Spleen (tissue), 11 donors: ENCODE measurements around the gene ACYP1. TPM values are rescaled to one million over a fixed set of nuclear protein-coding genes. Genes with fewer than 3 reads are reported as not detected.

Experiments used
- DNase-seq: peaks from one replicate; pipeline ENCODE4 v3.0.0-alpha.2; 2020
- H3K27ac ChIP-seq, 8 donors: fragments of 200-600 bp; sonication (generic) in 7 of 8; 1 replicate in 4 of 8; 2 replicates in 4 of 8; pipeline versions ENCODE4 v1.5.0 to v1.8.0; 2016 to 2021; ENCODE audit warnings: inconsistent platforms in 4 of 8, mild to moderate bottlenecking in 4 of 8, moderate library complexity in 1 of 8
- H3K27me3 ChIP-seq, 7 donors: fragments of 200-600 bp; sonication (generic) in 6 of 7; replicated peaks in 1 of 7; 1 replicate in 4 of 7; 2 replicates in 3 of 7; pipeline versions ENCODE4 v1.5.0 to v1.8.0; 2016 to 2021; ENCODE audit warnings: inconsistent platforms in 3 of 7, mild to moderate bottlenecking in 1 of 7
- H3K36me3 ChIP-seq, 6 donors: fragments of 200-600 bp; sonication (generic) in 5 of 6; 1 replicate in 4 of 6; 2 replicates in 2 of 6; pipeline versions ENCODE4 v1.5.0 to v1.8.0; 2016 to 2021; ENCODE audit warnings: inconsistent platforms in 2 of 6
- H3K4me1 ChIP-seq, 6 donors: fragments of 200-600 bp; sonication (generic) in 5 of 6; 1 replicate in 3 of 6; 2 replicates in 3 of 6; pipeline versions ENCODE4 v1.5.0 to v1.8.0; 2016 to 2021; ENCODE audit warnings: inconsistent platforms in 3 of 6
- H3K4me3 ChIP-seq, 8 donors: fragments of 200-600 bp; sonication (generic) in 7 of 8; 1 replicate in 4 of 8; 2 replicates in 4 of 8; pipeline versions ENCODE4 v1.5.0 to v1.8.0; 2016 to 2021; ENCODE audit warnings: inconsistent platforms in 4 of 8, mild to moderate bottlenecking in 4 of 8, moderate library complexity in 2 of 8
- H3K9me3 ChIP-seq, 8 donors: fragments of 200-600 bp; sonication (generic) in 7 of 8; 1 replicate in 4 of 8; 2 replicates in 4 of 8; pipeline versions ENCODE4 v1.5.0 to v1.8.0; 2016 to 2021; ENCODE audit warnings: inconsistent platforms in 4 of 8
- POLR2A ChIP-seq, 3 donors: fragments of 450-650 bp; IDR thresholded peaks; one replicate each; pipeline ENCODE4 v1.5.1; 2017; ENCODE audit warnings: antibody characterized with exemption in 3 of 3, mild to moderate bottlenecking in 1 of 3
- POLR2AphosphoS5 ChIP-seq, 3 donors: sonication (generic); formaldehyde crosslinking; IDR thresholded peaks; one replicate each; pipeline ENCODE4 v1.5.1; 2017; ENCODE audit warnings: antibody characterized with exemption in 3 of 3
- WGBS, 5 donors: extraction: QIAGEN DNeasy Blood & Tissue Kit in 3 of 5; methylation state at CpG; one replicate each; pipeline versions ENCODE4 v1.1.5 to v1.1.7; 2013 to 2018; 5-methylcytosine and 5-hydroxymethylcytosine counted together
- intact Hi-C: fragments of 100-400 bp; cut with DNase I; formaldehyde crosslinking; loops from one replicate; pipeline ENCODE4 v1.15.0; 2023; ENCODE audit warnings: low total_unique reads
- polyA plus RNA-seq, 3 donors: library from polyadenylated mRNA; stranded (reverse); fragments of 200-250 nt; gene quantifications; one replicate each; pipeline ENCODE4 v1.2.1, GENCODE V29; 2013
- total RNA-seq, 7 donors: library from RNA; depleted of rRNA in 3 of 7; stranded (reverse); fragments of >200 nt in 3 of 7; fragmentation: NEBNext Ultra II Directional in 4 of 7; extraction: Animal tissue kit (Norgen Biotek cat#: 25700) in 4 of 7; gene quantifications; one replicate each; pipeline versions ENCODE4 v1.1.0 to v1.2.1, GENCODE V29; 2016 to 2021
- TF ChIP-seq, protein P1 (sequence below), 11 experiments: fragments of 200-600 bp in 7 of 11; fragments of 450-650 bp in 4 of 11; sonication (generic) in 4 of 11; IDR thresholded peaks in 8 of 11; conservative IDR thresholded peaks in 3 of 11; 1 replicate in 7 of 11; 2 replicates in 4 of 11; pipeline versions ENCODE4 v1.4.0 to v1.8.0; 2016 to 2021; ENCODE audit warnings: antibody characterized with exemption in 11 of 11, inconsistent platforms in 4 of 11, mild to moderate bottlenecking in 1 of 11
- donor health status: healthy with polysubstance abuse.
- donor health status: DM: no; HTN: no; CAD: no; lungs with moderate emphysema.
- donor health status: DM: no; HTN: no; CAD: no.
- donor health status: Bipolar disorder and iron deficiency.
- donor health status: healthy.
- donor health status: DM: no; HTN: no; CAD: no.
- donor health status: DM: yes; HTN: yes; CAD: no.

The ACYP1 gene
- total and polyA plus RNA-seq, 10 donors = 6.8 to 27.7 (median 20.2) TPM

DNA sequence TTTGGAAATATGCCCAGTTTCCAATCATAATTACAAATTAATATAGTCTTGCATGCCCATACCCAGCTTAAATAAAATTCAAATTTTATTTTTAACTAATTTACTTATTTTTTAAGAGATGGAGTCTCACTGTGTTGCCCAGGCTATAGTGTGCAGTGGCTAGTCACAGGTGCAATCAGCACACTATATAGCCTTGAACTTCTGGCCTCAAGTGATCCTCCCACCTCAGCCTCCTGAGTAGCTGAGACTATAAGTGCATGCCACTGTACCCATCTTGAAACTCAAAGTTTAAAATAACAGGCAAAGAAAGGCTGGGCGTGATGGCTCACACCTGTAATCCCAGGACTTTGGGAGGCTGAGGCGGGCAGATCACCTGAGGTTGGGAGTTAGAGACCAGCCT lies 22.9 kb downstream of the ACYP1 start:
- H3K36me3 ChIP-seq = peaks cover 0 to 54% (median 10%) of the 10 kb centered on the region in 6 donors
- H3K4me1 ChIP-seq = peaks cover 0 to 44% (median 16%) of the 10 kb centered on the region in 6 donors
- H3K27ac ChIP-seq = no peak overlapping the region
- TF ChIP-seq, protein P1, sequence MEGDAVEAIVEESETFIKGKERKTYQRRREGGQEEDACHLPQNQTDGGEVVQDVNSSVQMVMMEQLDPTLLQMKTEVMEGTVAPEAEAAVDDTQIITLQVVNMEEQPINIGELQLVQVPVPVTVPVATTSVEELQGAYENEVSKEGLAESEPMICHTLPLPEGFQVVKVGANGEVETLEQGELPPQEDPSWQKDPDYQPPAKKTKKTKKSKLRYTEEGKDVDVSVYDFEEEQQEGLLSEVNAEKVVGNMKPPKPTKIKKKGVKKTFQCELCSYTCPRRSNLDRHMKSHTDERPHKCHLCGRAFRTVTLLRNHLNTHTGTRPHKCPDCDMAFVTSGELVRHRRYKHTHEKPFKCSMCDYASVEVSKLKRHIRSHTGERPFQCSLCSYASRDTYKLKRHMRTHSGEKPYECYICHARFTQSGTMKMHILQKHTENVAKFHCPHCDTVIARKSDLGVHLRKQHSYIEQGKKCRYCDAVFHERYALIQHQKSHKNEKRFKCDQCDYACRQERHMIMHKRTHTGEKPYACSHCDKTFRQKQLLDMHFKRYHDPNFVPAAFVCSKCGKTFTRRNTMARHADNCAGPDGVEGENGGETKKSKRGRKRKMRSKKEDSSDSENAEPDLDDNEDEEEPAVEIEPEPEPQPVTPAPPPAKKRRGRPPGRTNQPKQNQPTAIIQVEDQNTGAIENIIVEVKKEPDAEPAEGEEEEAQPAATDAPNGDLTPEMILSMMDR (IDR thresholded peaks at IDR 0.05 in 8 of 11, conservative IDR thresholded peaks at IDR 0.05 in 3 of 11) = no peak
- no peak for DNase-seq
- WGBS, 5 donors = 97 to 100% (median 98%) methylated on average over 2 of the region's 2 CpGs
- no peaks in the 10 kb centered on the region for H3K9me3 ChIP-seq
- H3K27me3 ChIP-seq = no peaks in the 10 kb centered on the region
- intact Hi-C loops = no loop called here
- no peak overlapping the region for H3K4me3 ChIP-seq

DNA sequence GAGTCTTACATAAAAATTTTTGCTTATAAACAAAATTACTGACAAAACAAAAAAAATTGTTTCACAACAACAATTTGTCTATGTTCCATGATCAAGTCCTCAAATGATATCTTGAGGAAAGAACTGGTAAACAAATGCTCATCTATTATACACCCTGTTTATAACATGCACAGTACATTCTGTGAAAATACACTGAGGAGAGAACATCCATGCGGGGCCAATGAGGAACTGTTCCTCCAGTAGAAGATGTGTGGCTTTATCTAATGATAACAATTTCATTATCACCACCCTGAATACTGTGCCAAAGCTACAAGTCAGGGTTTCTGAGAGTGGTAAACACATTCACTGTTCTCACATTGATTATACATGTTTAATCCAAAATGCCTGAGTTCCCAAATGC lies 23.3 kb downstream of the ACYP1 start:
- Histone ChIP-seq H3K4me1 (peaks cover 0 to 41% (median 16%) of the 10 kb centered on the region in 6 donors), H3K27ac (no peak overlapping the region)

DNA sequence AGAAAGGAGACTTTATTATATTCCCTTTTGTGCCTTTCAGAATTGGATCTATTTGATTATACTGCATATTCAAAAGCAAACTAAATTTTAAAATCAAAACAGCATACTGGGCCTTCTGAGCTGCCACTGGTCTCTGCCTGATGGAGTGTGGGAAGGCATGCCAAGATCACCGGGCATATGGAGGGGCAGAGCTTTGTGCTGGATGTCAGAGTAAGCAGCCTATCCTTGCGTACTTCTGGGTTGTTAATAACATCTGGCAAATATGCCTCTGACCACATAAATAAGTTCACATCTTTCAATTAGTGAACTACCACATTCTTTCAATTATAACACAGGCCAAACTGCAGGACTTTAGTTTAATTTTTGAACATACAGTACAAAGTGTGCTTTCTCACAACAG lies 30.9 kb downstream of the ACYP1 start:
- H3K36me3 ChIP-seq = peaks cover 0 to 98% (median 44%) of the 10 kb centered on the region in 6 donors
- H3K4me1 ChIP-seq = peaks cover 0 to 3% (median 0%) of the 10 kb centered on the region in 6 donors
- H3K27me3 ChIP-seq = no peaks in the 10 kb centered on the region
- H3K9me3 ChIP-seq = no peaks in the 10 kb centered on the region
- no peak overlapping the region for H3K4me3 ChIP-seq
- intact Hi-C loops = no loop called here
- no peak overlapping the region for H3K27ac ChIP-seq
- TF ChIP-seq POLR2AphosphoS5 (IDR thresholded peaks at IDR 0.05) (no peak), POLR2A (IDR thresholded peaks at IDR 0.05) (no peak)
- TF ChIP-seq, protein P1 (IDR thresholded peaks at IDR 0.05 in 8 of 11, conservative IDR thresholded peaks at IDR 0.05 in 3 of 11) = no peak
- 94 to 100% (median 98%) methylated on average over 2 of the region's 2 CpGs for WGBS, 5 donors
- DNase-seq = no peak

More for the DNA sequence above, 23.3 kb downstream of the ACYP1 start:
- H3K4me3 ChIP-seq = no peak overlapping the region
- TF ChIP-seq POLR2AphosphoS5 (IDR thresholded peaks at IDR 0.05) (no peak), POLR2A (IDR thresholded peaks at IDR 0.05) (no peak)
- TF ChIP-seq, protein P1 (IDR thresholded peaks at IDR 0.05 in 8 of 11, conservative IDR thresholded peaks at IDR 0.05 in 3 of 11) = no peak
- H3K27me3 ChIP-seq = no peaks in the 10 kb centered on the region
- no peaks in the 10 kb centered on the region for H3K9me3 ChIP-seq
- WGBS, 5 donors = 87 to 98% (median 91%) methylated on average over 1 of the region's 1 CpG
- DNase-seq = no peak
- peaks cover 0 to 58% (median 11%) of the 10 kb centered on the region in 6 donors for H3K36me3 ChIP-seq
- intact Hi-C loops = no loop called here

DNA sequence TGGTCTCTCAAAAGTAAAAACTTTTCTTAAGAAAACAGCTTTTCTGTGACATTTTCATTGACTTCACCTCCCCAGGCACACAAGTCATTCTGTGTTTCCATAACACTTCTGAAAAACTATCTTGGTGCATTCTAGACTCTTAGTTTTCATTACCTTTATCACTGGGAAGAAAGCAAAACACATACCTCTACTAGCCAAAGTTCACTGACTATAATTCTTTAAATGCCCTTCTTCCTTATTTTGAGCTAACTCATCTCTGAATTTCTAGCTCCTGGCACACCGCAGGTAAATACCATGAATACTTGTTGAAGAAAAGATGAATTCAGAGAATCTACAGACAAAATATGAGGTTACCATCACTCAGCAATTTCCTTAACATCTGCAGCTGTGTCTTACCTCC lies 33.7 kb downstream of the ACYP1 start:
- no peak for DNase-seq
- Histone ChIP-seq H3K36me3 (peaks cover 0 to 91% (median 47%) of the 10 kb centered on the region in 6 donors), H3K9me3 (no peaks in the 10 kb centered on the region), H3K4me1 (peaks cover 0 to 7% (median 0%) of the 10 kb centered on the region in 6 donors), H3K4me3 (no peak overlapping the region), H3K27me3 (no peaks in the 10 kb centered on the region), H3K27ac (no peak overlapping the region)
- intact Hi-C loops = no loop called here
- no peak for TF ChIP-seq POLR2AphosphoS5 (IDR thresholded peaks at IDR 0.05)
- 0 to 4% (median 0%) methylated on average over 1 of the region's 1 CpG for WGBS, 5 donors

DNA sequence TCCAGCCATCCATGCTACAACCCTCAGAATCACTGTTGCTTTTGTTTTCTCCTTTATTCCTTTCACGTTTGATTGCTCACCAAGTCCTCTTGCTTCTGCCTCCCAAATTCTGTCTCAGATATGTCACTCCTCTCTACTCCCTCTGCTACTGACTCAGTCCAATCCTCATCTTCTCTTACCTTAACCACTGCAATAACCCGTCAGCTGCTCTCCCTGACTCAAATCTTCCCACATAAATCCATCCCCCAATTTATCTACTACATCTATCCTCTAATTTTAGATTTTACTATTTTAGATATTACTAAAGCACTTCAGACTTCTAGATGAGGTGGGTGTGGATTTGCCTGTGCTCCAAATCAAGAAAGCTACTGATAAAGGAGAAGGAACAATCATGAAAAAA lies 37.9 kb downstream of the ACYP1 start:
- Histone ChIP-seq H3K36me3 (peaks cover 0 to 89% (median 34%) of the 10 kb centered on the region in 6 donors), H3K4me1 (peaks cover 0 to 14% (median 0%) of the 10 kb centered on the region in 6 donors)
- intact Hi-C loops = no loop called here

More for the DNA sequence above, 37.9 kb downstream of the ACYP1 start:
- no peaks in the 10 kb centered on the region for H3K27me3 ChIP-seq
- H3K27ac ChIP-seq = peak overlapping the region in 1 of 8 donors; percentile 29
- H3K4me3 ChIP-seq = no peak overlapping the region
- 88 to 99% (median 94%) methylated on average over 2 of the region's 2 CpGs for WGBS, 5 donors
- no peak for DNase-seq
- TF ChIP-seq, protein P1 (IDR thresholded peaks at IDR 0.05 in 8 of 11, conservative IDR thresholded peaks at IDR 0.05 in 3 of 11) = no peak
- no peak for TF ChIP-seq POLR2AphosphoS5 (IDR thresholded peaks at IDR 0.05)
- H3K9me3 ChIP-seq = no peaks in the 10 kb centered on the region
